ENCODE results near the gene CERS6.
A peak's percentile ranks its signal among the peaks of the same experiment; 100 is the strongest.

The CERS6 gene

DNA sequence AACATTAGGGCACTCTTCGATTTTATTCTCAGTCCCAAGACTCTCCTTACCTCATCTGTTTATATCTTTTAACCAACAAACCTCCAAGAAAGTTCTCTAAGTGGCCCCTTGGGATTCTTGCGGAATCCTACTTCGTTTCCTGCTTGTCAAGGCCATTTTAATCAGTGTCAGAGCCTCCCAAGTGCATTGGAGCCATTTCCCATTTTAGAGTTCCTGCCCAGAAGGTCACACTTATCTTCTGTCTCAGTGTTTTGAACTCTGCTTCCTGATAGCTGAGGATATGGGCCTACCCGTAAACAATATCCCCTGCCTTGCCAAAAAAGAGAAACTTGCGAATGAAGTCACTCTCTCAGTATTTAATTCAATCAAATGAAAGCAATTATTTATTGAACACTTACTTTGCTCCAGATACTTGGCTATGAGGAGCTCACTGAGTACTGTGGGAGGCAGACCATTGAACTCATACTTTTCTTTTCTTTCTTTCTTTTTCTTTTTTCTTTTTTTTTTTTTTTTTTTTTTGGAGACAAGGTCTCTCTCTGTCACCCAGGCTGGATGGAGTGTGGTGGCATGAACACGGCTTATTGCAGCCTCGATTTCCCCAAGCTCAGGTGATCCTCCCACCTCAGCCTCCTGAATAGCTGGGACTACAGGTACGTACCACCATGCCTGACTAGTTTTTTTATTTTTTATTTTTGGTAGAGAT, 340.7 kb downstream of the CERS6 start:
- no peak for DNase-seq

DNA sequence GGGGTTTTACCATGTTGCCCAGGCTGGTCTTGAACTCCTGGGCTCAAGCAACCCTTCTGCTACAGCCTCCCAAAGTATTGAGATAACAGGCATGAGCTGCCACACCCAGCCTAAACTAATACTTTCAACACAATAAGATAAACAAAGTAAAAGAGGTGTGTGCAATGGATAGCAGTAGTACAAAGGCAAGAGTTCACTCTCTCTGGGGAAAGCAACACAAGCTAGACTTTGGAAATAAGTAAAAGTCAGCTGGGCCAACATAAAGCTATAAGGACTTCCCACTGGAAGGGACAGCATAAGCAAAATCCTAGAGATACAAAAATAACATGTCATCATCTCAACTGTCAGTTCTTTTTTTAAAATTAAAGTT, 341.2 kb downstream of the CERS6 start:
- DNase-seq, result no peak

DNA sequence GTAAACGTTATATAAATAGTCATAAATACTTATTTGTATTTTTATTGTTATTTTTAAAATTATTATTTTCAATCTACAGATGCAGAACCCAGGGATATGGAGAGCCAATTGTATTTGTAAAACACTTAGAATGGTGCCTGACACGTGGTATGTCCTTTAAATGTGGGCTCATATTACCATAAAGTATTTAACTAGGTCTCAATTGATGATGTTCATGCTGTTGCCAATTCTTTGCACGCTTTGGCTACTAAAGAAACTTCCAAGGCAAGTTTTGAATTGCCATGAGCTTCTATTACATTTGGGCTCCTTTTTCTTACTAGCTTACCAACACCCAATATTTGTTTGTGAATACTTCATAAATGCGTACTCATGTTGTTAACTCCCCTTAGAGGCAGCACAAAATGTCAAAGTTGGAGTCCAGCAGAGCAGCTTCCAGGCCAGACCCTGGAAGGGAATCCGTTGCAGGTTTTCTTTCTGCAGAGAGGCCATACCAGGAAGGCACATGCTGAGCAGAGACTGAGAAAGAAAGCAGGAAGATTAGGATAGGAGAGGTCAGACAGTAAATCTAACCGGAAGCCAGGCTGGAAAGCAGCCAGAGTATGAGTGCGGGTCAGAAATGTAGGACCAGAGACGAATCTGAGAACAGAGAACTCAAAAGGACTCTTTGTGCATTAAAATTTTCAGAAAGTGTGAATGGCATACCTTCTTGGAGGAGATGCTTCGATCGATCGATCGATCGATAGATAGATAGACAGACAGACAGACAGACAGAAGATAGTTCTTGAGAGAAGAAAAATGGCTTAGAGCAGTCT, 342.2 kb downstream of the CERS6 start:
- no peak for DNase-seq

- DNase-seq, result no peak
Observed at GRCh38 chr2:168798888-168799410, 342.9 kb downstream of the CERS6 start.

DNA sequence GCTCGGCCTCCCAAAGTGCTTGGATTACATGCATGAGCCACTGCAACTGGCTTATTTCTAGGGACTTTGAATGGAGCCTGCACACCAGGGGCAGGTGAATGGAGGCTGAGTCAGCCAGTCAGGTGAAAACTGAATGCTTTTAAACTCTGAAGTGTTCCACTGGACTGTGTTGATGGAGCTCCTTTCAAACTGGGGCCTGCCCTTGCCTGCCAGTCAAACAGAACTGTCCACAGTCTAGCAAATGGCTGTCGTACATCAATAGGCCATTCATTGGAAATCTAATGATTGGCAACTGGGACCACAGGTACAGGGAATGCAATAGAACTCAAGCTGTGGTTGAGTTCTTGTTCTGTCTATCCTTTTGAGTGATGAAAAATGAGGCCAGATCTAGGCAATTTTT, 345.4 kb downstream of the CERS6 start:
- no peak for DNase-seq

- no peak for DNase-seq
Observed at GRCh38 chr2:168801961-168802858, 346.1 kb downstream of the CERS6 start, which contains the start of gene NOSTRIN. TSS of gene NOSTRIN (plus strand) at chr2:168802637. CDS start at chr2:168802647, 10 bp downstream.

GRCh38 chr2:168802859-168803725, 347.0 kb downstream of the CERS6 start:
- DNase-seq, result no peak

DNA sequence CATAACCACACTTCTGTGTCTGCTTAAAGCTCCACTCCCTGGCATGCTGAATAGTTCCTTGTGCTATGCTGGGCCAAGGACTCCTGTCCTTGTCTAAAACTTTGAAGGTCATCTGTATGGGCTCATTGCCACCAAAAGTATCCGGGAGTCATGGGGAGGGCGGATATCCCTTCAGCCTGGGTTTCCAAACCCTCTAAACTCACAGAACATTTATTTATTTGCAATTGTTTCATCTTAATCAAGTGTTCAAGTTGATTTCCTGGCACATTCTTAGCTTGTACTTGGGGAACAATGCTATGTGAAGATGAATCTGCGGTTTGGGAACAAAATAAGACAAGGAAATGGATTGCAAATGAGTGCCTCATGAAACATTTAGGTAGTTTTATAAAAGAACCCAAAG, 348.1 kb downstream of the CERS6 start:
- no peak for DNase-seq

DNA sequence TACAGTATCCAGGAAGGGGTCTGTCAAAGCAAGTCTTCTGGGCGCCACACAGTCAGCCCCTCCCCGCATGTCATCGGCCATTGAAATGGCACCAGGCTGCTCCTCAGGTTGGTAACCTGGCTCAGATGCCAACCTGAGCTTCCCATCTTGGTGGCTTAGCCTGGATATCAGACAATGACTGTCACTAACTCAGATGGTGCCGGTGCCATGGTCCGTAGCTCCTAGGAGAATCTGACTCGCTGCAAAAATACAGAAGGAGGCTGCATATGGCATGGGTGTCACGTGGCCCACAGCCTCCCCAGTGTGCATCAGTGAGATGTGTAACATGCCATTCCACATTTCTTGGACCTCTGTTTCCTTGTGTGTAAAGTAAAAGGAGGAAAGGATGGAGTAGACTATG, 349.5 kb downstream of the CERS6 start:
- DNase-seq, result no peak

DNA sequence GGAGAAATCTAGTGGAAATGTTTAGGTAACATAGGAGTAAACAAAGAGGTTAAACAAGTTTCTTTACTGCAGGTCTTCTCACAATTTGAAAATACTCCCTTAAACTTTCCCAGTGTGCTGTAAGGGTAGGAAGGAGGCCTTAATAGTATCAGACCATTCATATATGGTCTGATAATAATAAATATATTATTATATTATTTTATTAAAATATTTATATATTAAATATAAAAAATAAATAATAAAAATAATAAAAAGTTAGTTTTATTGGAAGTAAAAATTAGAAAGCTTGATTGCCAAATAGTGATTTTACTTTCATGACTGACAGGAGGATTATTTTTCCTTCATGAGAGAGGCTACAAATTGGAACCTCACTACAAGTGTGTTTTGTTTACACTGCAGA, 353.5 kb downstream of the CERS6 start:
- no peak for DNase-seq

GRCh38 chr2:168810235-168810634, 354.2 kb downstream of the CERS6 start:
- no peak for DNase-seq

GRCh38 chr2:168811696-168812095, 355.6 kb downstream of the CERS6 start:
- DNase-seq, result no peak

- DNase-seq, result no peak
Observed at GRCh38 chr2:168814046-168814445, 358.0 kb downstream of the CERS6 start.

DNA sequence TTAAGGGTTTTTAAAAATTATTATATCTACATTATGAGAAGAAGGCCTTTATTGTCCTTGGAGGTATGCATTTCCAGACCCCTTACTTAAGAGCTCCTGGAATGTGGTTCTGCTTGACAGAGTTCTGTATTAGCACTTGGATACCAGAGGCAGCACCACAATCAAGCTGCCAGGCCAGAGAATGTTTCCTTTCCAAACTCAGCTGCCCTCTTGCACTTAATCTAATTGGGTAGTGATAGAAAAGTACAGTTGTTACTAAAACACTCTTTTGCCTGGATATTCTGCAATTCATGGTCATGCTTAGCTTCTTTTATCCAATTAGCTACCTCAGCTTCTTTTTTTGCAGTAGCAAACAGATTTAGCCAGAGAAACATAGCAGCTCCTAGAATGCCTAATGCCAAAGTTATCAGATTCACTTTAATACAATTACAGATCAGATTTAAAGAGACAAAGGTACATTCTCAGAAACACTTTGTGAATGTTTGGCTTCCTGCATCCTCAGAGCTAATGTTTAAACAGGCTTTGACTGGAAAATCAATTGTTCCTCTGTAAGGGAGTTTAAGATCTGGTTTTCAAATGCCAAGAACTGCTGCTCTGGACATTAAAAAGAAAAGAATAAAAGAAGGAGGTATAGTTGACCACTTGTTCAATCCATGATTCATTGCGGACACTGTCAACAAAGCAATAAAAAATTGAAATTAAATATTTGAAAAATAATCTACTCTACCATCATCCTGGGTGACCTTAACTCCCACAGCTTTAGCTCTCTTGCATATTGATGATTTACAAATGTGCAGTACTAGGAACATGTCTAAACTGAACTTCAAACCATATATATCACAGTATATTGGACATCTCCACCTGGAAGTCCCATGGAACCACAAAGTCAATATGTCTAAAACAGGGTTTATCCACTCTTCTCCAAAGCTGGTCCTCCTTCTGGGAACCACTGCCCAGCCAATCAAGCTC, 359.2 kb downstream of the CERS6 start:
- DNase-seq, result no peak

DNA sequence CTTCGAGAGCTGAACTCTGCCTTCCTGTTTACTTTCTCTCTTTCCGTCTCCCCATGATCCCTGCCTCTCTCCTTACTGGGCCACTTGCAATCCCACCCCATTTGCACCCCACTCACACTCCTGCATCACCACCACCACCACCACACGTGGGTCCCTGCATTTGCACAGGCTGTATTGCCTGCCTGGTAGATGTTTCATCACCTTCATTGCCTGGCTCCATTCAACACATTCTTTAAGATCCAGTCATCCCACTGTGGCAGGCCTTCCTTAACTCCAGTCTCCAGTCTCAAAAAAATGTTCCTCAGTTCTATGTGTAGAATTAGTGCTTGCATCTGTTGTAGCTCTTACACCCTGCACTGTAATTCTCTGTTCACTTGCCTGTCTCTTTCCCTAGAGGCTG, 360.3 kb downstream of the CERS6 start:
- no peak for DNase-seq

DNA sequence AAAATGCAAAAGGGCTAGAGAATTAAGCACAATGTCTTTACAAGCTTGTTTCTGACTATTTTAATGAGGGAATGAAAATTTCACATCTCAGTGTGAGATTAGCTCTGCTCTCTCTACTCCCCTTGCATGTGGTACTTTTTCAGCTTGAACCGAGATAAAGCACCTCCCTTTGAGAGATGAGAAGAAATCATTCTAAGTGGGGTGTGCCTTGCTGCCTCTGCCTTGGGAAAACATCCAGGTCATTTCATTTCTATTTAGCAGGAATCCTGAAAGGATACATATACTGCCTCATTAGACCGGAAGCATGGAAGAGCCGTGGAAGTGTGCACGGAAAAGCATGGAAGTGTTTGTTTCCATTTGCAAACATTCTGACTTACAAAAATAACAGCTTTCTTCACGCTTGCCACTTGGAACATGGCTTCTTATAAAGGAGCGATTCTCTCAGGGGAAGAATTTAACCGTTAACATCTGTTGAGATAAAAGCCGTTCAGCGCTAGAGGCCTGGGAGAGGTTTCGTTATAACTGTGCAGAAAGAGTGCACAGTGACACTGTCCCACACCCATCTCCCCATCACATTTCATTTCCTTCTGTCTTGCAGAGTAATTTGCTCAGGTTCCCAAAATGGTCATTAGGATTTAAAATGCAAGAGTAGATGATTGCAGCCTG, 363.1 kb downstream of the CERS6 start:
- no peak for DNase-seq

- DNase-seq, result peak in 1 of 51 donors; percentile 56
Observed at GRCh38 chr2:168819829-168820489, 363.9 kb downstream of the CERS6 start.

- DNase-seq, result no peak
Observed at GRCh38 chr2:168821577-168821976, 365.5 kb downstream of the CERS6 start.

Measured in hypothalamus (tissue), 51 donors.